Inflammatory macrophage treated with lipopolysaccharide for 4 hours (primary cell): ENCODE results near the gene TRAF2.

Source experiments
- DNase-seq: peaks from one replicate; pipeline ENCODE4 v3.0.0-alpha.2; 2020

TRAF2 gene

GRCh38 chr9:136941231-136942111 is 55.2 kb downstream of the TRAF2 start:
- DNase-seq, result no peak

- no peak for DNase-seq
These were observed 56.0 kb downstream of the TRAF2 start for GRCh38 chr9:136942112-136942880.

GRCh38 chr9:136942881-136943230 is 56.5 kb downstream of the TRAF2 start:
- no peak for DNase-seq

- DNase-seq, result peak; percentile 39
These were observed 57.2 kb downstream of the TRAF2 start for GRCh38 chr9:136943291-136944211.

- DNase-seq, result peak; percentile 72
These were observed 57.8 kb downstream of the TRAF2 start for GRCh38 chr9:136944212-136944518.

GRCh38 chr9:136944519-136945332 is 58.4 kb downstream of the TRAF2 start, which contains the start of the genes C8G and FBXW5:
Gene C8G (plus strand): TSS chr9:136945243. CDS start chr9:136945321, 78 bp downstream.
Gene FBXW5 (minus strand): TSS chr9:136944738. CDS start chr9:136944083, 655 bp downstream.
- DNase-seq, result peak; percentile 96

GRCh38 chr9:136945333-136946227 is 59.3 kb downstream of the TRAF2 start:
- DNase-seq, result no peak

- DNase-seq, result no peak
These were observed 60.1 kb downstream of the TRAF2 start for GRCh38 chr9:136946228-136947027.

GRCh38 chr9:136947028-136947891 is 60.9 kb downstream of the TRAF2 start:
- no peak for DNase-seq

GRCh38 chr9:136947955-136948510 is 61.7 kb downstream of the TRAF2 start:
- DNase-seq, result peak; percentile 44

- DNase-seq, result no peak
These were observed 63.0 kb downstream of the TRAF2 start for GRCh38 chr9:136949239-136949816.

GRCh38 chr9:136949817-136950655 is 63.7 kb downstream of the TRAF2 start:
- DNase-seq, result peak; percentile 86

GRCh38 chr9:136950656-136951276 is 64.5 kb downstream of the TRAF2 start:
- DNase-seq, result no peak

- no peak for DNase-seq
These were observed 65.4 kb downstream of the TRAF2 start, which contains the start of gene LCN12 for GRCh38 chr9:136951541-136952320. Gene LCN12 (plus strand): TSS chr9:136952273. CDS start chr9:136952328, 55 bp downstream.

GRCh38 chr9:136952321-136952850 is 66.1 kb downstream of the TRAF2 start:
- DNase-seq, result no peak
